ENCODE results near the gene APOL4.
"Not testable (repeated sequence)": the region's sequence is repeated elsewhere in the genome, so short reads cannot be mapped to it uniquely, and the experiment has no call there.

APOL4 gene, protein sequence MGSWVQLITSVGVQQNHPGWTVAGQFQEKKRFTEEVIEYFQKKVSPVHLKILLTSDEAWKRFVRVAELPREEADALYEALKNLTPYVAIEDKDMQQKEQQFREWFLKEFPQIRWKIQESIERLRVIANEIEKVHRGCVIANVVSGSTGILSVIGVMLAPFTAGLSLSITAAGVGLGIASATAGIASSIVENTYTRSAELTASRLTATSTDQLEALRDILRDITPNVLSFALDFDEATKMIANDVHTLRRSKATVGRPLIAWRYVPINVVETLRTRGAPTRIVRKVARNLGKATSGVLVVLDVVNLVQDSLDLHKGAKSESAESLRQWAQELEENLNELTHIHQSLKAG

DNA sequence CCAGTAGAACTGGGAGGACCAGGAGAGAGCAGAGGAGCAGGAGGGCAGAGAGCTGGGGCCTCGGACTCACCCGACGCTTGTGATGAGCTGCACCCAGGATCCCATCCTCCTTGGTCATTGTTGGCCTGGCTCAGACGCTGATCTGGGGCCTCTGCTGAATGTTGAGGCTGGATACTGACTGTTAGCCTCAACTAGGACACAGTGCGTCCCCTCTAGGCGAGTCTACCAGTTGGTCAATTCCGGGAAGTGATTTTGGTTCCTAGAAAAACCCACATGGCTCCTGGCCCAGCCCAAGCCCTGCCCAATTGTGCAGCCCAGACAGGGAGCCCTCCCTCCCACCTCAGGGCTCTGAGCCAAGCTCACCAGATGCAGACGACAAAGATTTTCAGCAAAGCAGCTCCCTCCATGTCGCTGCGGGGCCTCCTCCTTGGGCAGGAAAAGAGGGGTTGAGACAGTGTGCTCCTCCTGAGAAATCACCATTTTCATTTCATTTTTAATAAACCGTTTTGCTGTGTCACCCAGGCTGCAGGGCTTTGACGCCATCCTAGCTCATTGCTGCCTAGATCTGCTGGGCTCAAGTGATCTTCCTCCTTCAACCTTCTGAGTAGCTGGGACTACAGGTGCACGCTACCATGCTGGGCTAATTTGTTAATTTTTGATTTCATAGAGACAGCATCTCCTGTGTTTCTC, at the start of gene APOL4:
Gene APOL4 (minus strand): TSS at position 180 of the 690 bp plus-strand sequence. CDS start 75 bp downstream, at position 105.
- TF ChIP-seq, protein P1, sequence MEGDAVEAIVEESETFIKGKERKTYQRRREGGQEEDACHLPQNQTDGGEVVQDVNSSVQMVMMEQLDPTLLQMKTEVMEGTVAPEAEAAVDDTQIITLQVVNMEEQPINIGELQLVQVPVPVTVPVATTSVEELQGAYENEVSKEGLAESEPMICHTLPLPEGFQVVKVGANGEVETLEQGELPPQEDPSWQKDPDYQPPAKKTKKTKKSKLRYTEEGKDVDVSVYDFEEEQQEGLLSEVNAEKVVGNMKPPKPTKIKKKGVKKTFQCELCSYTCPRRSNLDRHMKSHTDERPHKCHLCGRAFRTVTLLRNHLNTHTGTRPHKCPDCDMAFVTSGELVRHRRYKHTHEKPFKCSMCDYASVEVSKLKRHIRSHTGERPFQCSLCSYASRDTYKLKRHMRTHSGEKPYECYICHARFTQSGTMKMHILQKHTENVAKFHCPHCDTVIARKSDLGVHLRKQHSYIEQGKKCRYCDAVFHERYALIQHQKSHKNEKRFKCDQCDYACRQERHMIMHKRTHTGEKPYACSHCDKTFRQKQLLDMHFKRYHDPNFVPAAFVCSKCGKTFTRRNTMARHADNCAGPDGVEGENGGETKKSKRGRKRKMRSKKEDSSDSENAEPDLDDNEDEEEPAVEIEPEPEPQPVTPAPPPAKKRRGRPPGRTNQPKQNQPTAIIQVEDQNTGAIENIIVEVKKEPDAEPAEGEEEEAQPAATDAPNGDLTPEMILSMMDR (conservative IDR thresholded peaks at IDR 0.05; ENCODE audit: low read depth) = no peak
- no peak for DNase-seq (ENCODE audit: low spot score)
- ChIA-PET POLR2A (ENCODE audit: low non-redundant PET) (no interaction called here), CTCF (interaction anchor here (0.5 kb wide), 1 partner anchor 36 kb away, joined by 3 read pairs; no protein-coding TSS in a partner anchor)
- no peak within 1 kb of the TSS for H3K27ac ChIP-seq

DNA sequence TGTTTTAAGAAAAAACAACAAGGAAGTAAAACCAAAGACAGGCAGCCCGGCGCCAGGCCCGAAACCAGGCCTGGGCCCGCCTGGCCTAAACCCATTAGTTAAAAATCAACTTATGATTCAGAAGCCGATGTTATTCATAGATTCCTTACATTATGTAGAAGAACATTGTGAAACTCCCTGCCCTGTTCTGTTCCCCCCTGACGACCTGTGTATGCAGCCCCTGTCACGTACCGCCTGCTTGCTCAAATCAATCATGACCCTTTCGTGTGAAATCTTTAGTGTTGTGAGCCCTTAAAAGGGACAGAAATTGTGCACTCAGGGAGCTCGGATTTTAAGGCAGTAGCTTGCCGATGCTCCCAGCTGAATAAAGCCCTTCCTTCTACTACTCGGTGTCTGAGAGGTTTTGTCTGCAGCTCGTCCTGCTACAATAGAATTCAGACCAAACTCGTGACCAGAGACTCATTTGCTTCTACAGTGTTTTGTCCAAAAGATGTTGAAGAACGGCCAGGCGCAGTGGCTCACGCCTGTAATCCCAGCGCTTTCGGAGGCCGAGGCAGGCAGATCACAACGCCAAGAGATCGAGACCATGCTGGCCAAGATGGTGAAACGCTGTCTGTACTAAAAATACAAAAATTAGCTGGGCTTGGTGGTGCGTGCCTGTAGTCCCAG, 48.8 kb upstream of the APOL4 start:
- POLR2A ChIA-PET (ENCODE audit: low non-redundant PET); H3K27ac ChIP-seq; CTCF ChIA-PET; DNase-seq (ENCODE audit: low spot score): not testable (repeated sequence)

DNA sequence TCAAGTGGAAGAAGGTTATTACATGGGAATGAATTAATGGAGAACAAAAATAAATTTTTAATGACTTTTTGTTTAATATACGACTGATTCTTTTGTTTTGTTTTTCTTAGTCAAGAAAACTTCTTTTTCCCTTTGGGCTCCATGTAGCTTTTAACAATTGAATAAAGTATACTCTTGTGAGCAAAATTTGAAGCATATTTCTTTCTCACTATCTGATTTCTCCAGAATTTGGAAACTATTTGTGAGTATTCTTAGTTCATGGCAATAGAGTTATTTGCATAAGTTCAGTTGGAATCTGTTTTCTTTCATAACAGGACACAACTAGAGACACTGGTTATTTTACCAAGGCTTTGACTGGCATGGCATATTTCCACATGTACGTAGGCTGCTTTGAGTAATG, 47.6 kb upstream of the APOL4 start:
- ChIA-PET POLR2A (ENCODE audit: low non-redundant PET) (no interaction called here), CTCF (no interaction called here)
- TF ChIP-seq, protein P1 (conservative IDR thresholded peaks at IDR 0.05; ENCODE audit: low read depth) = no peak
- DNase-seq (ENCODE audit: low spot score) = no peak
- H3K27ac ChIP-seq = no peak overlapping the region

DNA sequence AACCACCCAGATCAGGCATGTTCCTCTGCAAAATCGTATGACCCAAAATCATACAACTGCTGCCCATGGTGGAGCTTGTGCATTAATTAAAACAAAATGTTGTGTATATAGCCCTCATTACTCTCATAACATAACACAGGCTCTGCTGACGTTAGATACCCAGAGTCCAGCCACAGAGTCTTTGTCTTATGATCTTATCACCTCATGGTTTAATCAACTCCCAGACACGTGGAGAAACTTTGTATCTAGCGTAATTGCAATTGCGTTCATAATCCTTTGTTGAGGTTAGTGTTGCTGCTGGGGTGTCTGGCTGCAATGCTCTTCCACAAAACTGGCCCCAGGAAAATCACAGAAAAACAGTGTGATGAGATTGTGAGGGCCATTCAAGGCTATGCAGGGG, 46.3 kb upstream of the APOL4 start:
- no peak for DNase-seq (ENCODE audit: low spot score)
- H3K27ac ChIP-seq = no peak overlapping the region
- CTCF ChIA-PET = no interaction called here
- POLR2A ChIA-PET (ENCODE audit: low non-redundant PET) = no interaction called here
- TF ChIP-seq, protein P1 (conservative IDR thresholded peaks at IDR 0.05; ENCODE audit: low read depth) = no peak

DNA sequence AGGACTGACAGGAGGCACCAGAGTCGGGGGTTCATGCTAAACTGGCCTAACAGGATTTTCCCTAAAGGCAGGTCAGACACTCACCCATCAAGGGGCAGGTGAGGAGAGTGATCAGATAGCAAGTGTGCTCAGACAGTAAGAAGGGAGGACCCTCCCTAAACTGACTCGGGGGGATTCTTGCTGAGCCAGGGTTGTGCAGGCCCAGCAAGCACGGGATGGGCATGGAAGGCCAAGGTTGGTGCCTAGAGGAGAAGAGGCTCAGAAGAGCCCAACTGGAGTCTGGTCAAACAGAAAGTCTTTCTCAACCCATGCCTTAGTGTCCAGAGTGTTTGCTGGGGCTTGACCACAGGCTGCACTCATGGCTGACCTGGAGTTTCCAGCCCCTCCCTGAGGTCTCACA, 45.1 kb upstream of the APOL4 start:
- no peak overlapping the region for H3K27ac ChIP-seq
- TF ChIP-seq, protein P1 (conservative IDR thresholded peaks at IDR 0.05; ENCODE audit: low read depth) = no peak
- ChIA-PET POLR2A (ENCODE audit: low non-redundant PET) (no interaction called here), CTCF (no interaction called here)
- no peak for DNase-seq (ENCODE audit: low spot score)

DNA sequence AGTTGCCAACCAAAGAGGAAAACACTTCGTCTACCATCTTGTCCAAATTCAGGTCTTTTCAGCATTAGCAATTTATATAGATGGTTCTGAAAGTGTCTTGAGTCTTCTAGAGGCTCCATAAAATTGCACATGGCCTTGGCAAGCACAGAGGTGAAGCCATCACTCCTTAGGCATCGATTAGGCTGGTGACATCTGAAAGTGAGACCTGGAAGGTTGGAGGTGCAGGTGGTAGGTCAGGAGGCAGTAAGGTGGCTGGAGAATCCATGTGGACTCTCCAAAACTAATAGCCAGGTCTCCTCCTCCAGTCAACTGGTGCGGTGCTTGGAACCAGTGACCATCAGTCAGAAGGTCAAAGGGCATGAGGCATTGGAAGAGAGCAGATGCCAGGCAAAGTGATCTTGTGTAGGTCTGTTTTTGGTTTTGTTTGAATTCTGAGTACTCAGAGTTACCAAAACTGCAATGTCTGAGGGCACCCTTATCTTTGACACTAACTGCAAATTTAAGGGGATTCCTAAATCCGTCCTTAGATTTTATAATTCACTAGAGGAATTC, 44.3 kb upstream of the APOL4 start:
- ChIA-PET POLR2A (ENCODE audit: low non-redundant PET) (no interaction called here), CTCF (no interaction called here)
- DNase-seq (ENCODE audit: low spot score) = no peak
- no peak overlapping the region for H3K27ac ChIP-seq
- TF ChIP-seq, protein P1 (conservative IDR thresholded peaks at IDR 0.05; ENCODE audit: low read depth) = no peak

Data from RWPE1 (cell line).